ENCODE data around the gene LRBA. TPM values are rescaled to one million over a fixed set of nuclear protein-coding genes. Genes with fewer than 3 reads are reported as not detected.

The LRBA gene
- total and polyA plus RNA-seq, 2 of the 4 experiments (the other 2 are of a cell fraction), result 10.2 to 51.6 TPM

DNA sequence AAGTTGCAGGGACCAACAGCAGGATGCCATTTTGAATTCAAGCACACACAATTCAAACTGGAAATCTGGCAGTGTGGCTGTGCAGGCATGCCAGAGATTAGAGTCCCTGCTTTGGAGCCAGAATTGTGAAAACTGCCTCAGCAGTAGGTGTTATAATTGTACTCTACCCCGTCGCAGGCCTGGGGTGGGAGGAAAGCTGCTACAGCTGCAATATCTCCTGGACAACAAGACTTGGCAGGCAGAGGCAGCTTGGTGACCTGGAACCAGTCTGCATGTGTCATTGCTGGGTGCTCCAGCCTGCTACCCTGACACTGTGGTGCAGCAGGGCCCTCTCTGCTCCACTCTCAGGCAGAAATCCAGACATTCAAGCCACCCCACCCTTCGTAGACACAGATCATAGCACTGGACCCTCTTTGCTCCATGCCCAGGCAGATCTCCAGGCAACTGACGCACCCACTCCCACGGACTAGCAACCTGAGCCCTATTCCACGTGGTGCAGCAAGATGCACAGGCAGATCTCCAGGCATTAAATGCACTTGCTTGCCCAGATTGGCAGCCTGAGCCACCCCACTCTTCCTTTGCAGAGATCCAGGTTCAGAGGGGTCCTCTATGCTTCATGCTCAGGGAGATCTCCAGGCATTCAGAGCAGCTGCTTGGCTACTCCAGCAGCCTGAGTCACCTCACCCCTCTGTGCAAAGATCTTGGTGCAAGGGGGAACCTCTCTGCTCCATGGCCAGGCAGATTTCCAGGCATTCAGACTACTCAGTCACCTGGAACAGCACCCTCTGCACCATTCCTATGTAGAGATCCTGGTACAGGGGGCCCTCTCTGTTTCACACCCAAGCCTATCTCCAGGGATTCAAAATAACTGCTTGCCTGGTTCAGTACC, 140.5 kb downstream of the LRBA start:
- H4K5ac ChIP-seq (ENCODE audit: low read depth, low read length), result no peak overlapping the region
- H3K14ac ChIP-seq (replicated peaks; ENCODE audit: low read depth, low read length), result no peak overlapping the region
- BruUV-seq (replicated peaks), result no TSS peak
- 100% methylated on average over 1 of the region's 6 CpGs; no CpG with 5 or more reads in 1 of the 2 experiments for WGBS, 2 experiments (ENCODE audit: extremely low coverage in 2 of 2, insufficient read length in 1 of 2)
- H3K36me3 ChIP-seq (ENCODE audit: control insufficient read depth, insufficient read depth, low read length), result no peaks in the 10 kb centered on the region
- H4K20me1 ChIP-seq (ENCODE audit: insufficient read depth, low read length), result no peaks in the 10 kb centered on the region
- H3K18ac ChIP-seq (ENCODE audit: low read depth, low read length), result no peak overlapping the region
- TF ChIP-seq CEBPB (IDR thresholded peaks at IDR 0.05; ENCODE audit: low read depth, low read length) (no peak), RFX5 (IDR thresholded peaks at IDR 0.05; ENCODE audit: low read depth, low read length) (no peak), MXI1 (IDR thresholded peaks at IDR 0.05; ENCODE audit: borderline replicate concordance, low read depth, low read length) (no peak), SMC3 (IDR thresholded peaks at IDR 0.05; ENCODE audit: low read depth, low read length) (no peak), FOS (IDR thresholded peaks at IDR 0.05; ENCODE audit: low read depth, low read length) (no peak), NFE2L2 (IDR thresholded peaks at IDR 0.05; ENCODE audit: low read depth, low read length) (no peak), RCOR1 (IDR thresholded peaks at IDR 0.05; ENCODE audit: insufficient replicate concordance, low read length) (no peak)
- TF ChIP-seq, protein P1, sequence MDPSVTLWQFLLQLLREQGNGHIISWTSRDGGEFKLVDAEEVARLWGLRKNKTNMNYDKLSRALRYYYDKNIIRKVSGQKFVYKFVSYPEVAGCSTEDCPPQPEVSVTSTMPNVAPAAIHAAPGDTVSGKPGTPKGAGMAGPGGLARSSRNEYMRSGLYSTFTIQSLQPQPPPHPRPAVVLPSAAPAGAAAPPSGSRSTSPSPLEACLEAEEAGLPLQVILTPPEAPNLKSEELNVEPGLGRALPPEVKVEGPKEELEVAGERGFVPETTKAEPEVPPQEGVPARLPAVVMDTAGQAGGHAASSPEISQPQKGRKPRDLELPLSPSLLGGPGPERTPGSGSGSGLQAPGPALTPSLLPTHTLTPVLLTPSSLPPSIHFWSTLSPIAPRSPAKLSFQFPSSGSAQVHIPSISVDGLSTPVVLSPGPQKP (IDR thresholded peaks at IDR 0.05; ENCODE audit: borderline replicate concordance, low read depth, low read length), result no peak
- TF ChIP-seq, protein P2, sequence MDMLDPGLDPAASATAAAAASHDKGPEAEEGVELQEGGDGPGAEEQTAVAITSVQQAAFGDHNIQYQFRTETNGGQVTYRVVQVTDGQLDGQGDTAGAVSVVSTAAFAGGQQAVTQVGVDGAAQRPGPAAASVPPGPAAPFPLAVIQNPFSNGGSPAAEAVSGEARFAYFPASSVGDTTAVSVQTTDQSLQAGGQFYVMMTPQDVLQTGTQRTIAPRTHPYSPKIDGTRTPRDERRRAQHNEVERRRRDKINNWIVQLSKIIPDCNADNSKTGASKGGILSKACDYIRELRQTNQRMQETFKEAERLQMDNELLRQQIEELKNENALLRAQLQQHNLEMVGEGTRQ (IDR thresholded peaks at IDR 0.05; ENCODE audit: low read depth, low read length), result no peak
- no peaks in the 10 kb centered on the region for H3K79me1 ChIP-seq (ENCODE audit: low read depth in 1 of 2, low read length in 2 of 2)
- no peak overlapping the region for H2BK120ac ChIP-seq (ENCODE audit: low read depth, low read length)
- H4K91ac ChIP-seq (ENCODE audit: insufficient read depth, low read depth, low read length), result no peak overlapping the region
- DNase-seq (no peak), ATAC-seq (ENCODE audit: low read depth) (peak; percentile 32; the same call in 1 of the 2 replicates)
- no peak overlapping the region for H3K9ac ChIP-seq (ENCODE audit: low read depth, low read length)
- no peak overlapping the region for H3K4me3 ChIP-seq (ENCODE audit: insufficient read depth, low read depth, low read length)
- H3K4ac ChIP-seq (ENCODE audit: low read depth, low read length), result no peak overlapping the region; the same call in 1 of the 2 replicates
- H3K4me2 ChIP-seq (ENCODE audit: low read depth, low read length), result no peak overlapping the region
- H3K27me3 ChIP-seq (ENCODE audit: control insufficient read depth, insufficient read depth, low read length), result no peaks in the 10 kb centered on the region
- no peak overlapping the region for H2BK20ac ChIP-seq (ENCODE audit: low read depth, low read length)
- POLR2A ChIA-PET (ENCODE audit: unreplicated experiment), result no interaction called here
- no peak overlapping the region for H3K27ac ChIP-seq (ENCODE audit: insufficient read depth, low read length)
- CTCF ChIA-PET, result no interaction called here
- H3K23ac ChIP-seq (ENCODE audit: low read depth, low read length), result no peak overlapping the region
- dilution Hi-C loops (cut with HindIII; ENCODE audit: low sequenced_read_pairs, unreplicated experiment) (no loop called here), in situ Hi-C loops (cut with MboI; ENCODE audit: low sequenced_read_pairs) (loop anchor here (10.0 kb wide), 1 partner anchor 890 kb away; no protein-coding TSS in a partner anchor), intact Hi-C loops (cut with micrococcal nuclease) (no loop called here)
- H2AK9ac ChIP-seq (replicated peaks; ENCODE audit: low read depth, low read length, poor library complexity), result no peak overlapping the region
- H4K8ac ChIP-seq (ENCODE audit: low read depth in 2 of 2, low read length in 2 of 2), result no peak overlapping the region
- no peak overlapping the region for H2AK5ac ChIP-seq (ENCODE audit: low read depth, low read length)
- peaks cover 1% of the 10 kb centered on the region; the same call in 1 of the 2 replicates for H3K4me1 ChIP-seq (ENCODE audit: control insufficient read depth, insufficient read depth, low read length)
- H3K9me1 ChIP-seq (ENCODE audit: insufficient read depth, low read length), result no peaks in the 10 kb centered on the region
- no peak overlapping the region for H2AFZ ChIP-seq (replicated peaks; ENCODE audit: low read length, poor library complexity)
- no peaks in the 10 kb centered on the region for H3K9me3 ChIP-seq (ENCODE audit: control insufficient read depth, insufficient read depth, low read length)
- no peak overlapping the region for H2BK5ac ChIP-seq (ENCODE audit: low read depth, low read length, poor library complexity, severe bottlenecking)
- no peak overlapping the region for H3K56ac ChIP-seq (ENCODE audit: extremely low read depth, insufficient read depth, low read length)
- no peak overlapping the region for H2BK15ac ChIP-seq (ENCODE audit: low read depth, low read length)
